Measurements from ENCODE around the gene RETREG2. TPM values are rescaled to one million over a fixed set of nuclear protein-coding genes. Genes with fewer than 3 reads are reported as not detected.
"Not testable (repeated sequence)": the region's sequence is repeated elsewhere in the genome, so short reads cannot be mapped to it uniquely, and the experiment has no call there.

Gene RETREG2
- polyA plus RNA-seq, 1 donor from 2014 or later = 156 TPM

GRCh38 chr2:219198974-219199373, 20.9 kb downstream of the RETREG2 start:
- H2AFZ ChIP-seq (ENCODE audit: low read depth, low read length) = no peak overlapping the region
- H3K9ac ChIP-seq (ENCODE audit: low read length) = no peak overlapping the region
- H4K20me1 ChIP-seq (ENCODE audit: insufficient read depth) = no peaks in the 10 kb centered on the region
- TF ChIP-seq, protein P1, sequence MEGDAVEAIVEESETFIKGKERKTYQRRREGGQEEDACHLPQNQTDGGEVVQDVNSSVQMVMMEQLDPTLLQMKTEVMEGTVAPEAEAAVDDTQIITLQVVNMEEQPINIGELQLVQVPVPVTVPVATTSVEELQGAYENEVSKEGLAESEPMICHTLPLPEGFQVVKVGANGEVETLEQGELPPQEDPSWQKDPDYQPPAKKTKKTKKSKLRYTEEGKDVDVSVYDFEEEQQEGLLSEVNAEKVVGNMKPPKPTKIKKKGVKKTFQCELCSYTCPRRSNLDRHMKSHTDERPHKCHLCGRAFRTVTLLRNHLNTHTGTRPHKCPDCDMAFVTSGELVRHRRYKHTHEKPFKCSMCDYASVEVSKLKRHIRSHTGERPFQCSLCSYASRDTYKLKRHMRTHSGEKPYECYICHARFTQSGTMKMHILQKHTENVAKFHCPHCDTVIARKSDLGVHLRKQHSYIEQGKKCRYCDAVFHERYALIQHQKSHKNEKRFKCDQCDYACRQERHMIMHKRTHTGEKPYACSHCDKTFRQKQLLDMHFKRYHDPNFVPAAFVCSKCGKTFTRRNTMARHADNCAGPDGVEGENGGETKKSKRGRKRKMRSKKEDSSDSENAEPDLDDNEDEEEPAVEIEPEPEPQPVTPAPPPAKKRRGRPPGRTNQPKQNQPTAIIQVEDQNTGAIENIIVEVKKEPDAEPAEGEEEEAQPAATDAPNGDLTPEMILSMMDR (IDR thresholded peaks at IDR 0.05; ENCODE audit: poor library complexity, severe bottlenecking) = no peak
- TF ChIP-seq RAD21 (conservative IDR thresholded peaks at IDR 0.05) = no peak
- no peak for TF ChIP-seq SMC3 (conservative IDR thresholded peaks at IDR 0.05; ENCODE audit: poor library complexity)
- no peak for TF ChIP-seq EZH2 (IDR thresholded peaks at IDR 0.05; ENCODE audit: borderline replicate concordance, insufficient read depth, low read length, poor library complexity, severe bottlenecking)
- no peak for TF ChIP-seq POLR2AphosphoS5 (IDR thresholded peaks at IDR 0.05)
- TF ChIP-seq TAF1 (IDR thresholded peaks at IDR 0.05; ENCODE audit: low read depth) = no peak
- TF ChIP-seq MXI1 (conservative IDR thresholded peaks at IDR 0.05; ENCODE audit: poor library complexity, severe bottlenecking) = no peak
- no peak for TF ChIP-seq REST (IDR thresholded peaks at IDR 0.05; ENCODE audit: borderline replicate concordance)
- no peak for TF ChIP-seq EP300 (conservative IDR thresholded peaks at IDR 0.05; ENCODE audit: poor library complexity, severe bottlenecking)
- no peaks in the 10 kb centered on the region for H3F3A ChIP-seq (ENCODE audit: insufficient read depth, low read length, poor library complexity, severe bottlenecking)
- H3K9me3 ChIP-seq (ENCODE audit: low read length) = no peaks in the 10 kb centered on the region
- H3K9me2 ChIP-seq (ENCODE audit: insufficient read depth, low read length) = no peaks in the 10 kb centered on the region
- no peaks in the 10 kb centered on the region for H3K36me3 ChIP-seq (ENCODE audit: insufficient read depth, low read length)
- H3K27me3 ChIP-seq (ENCODE audit: insufficient read depth, low read depth, low read length) = no peaks in the 10 kb centered on the region
- H3K4me3 ChIP-seq (ENCODE audit: low read length) = no peak overlapping the region
- H3K27ac ChIP-seq (ENCODE audit: low read length) = no peak overlapping the region
- H3K4me2 ChIP-seq (ENCODE audit: low read length) = no peak overlapping the region
- H3K79me2 ChIP-seq (replicated peaks; ENCODE audit: insufficient read depth, low read length) = no peaks in the 10 kb centered on the region

DNA sequence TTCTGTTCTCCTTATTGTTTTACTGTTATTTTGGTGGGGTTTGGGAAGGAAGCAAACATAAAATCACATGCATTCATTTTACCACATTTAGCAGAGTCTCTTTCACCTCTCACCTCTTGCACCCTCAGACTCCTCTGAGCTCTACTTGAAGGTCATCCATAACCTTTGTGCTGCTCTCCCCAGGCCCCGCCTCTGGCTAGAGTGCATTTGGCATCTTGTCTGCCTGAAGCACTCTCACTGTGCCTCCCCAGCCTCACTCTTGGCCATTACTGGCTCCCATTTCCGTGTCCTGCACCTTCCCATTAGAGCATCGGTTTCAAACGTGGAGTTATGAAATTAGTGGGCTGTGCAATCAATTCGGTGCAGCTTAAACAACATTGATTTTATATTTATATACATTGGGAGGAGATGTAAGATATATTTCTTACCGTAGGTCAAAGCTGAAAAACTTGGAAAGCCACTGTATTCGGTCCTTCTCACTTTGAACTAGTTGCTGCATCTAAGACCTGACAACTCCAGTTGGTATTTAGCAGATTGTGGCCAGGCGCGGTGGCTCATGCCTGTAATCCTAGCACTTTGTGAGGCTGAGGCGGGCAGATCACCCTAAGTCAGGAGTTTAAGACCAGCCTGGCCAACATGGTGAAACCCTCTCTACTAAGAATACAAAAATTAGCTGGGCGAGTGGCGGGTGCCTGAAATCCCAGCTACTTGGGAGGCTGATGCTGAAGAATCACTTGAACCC, 21.6 kb downstream of the RETREG2 start:
- Histone ChIP-seq H3K4me3 (ENCODE audit: low read length) (no peak overlapping the region), H3K79me2 (replicated peaks; ENCODE audit: insufficient read depth, low read length) (no peaks in the 10 kb centered on the region), H3K9ac (ENCODE audit: low read length) (no peak overlapping the region), H3K27ac (ENCODE audit: low read length) (no peak overlapping the region), H4K20me1 (ENCODE audit: insufficient read depth) (no peaks in the 10 kb centered on the region), H3K4me2 (ENCODE audit: low read length) (no peak overlapping the region), H2AFZ (ENCODE audit: low read depth, low read length) (no peak overlapping the region), H3K27me3 (ENCODE audit: insufficient read depth, low read depth, low read length) (no peaks in the 10 kb centered on the region), H3K36me3 (ENCODE audit: insufficient read depth, low read length) (no peaks in the 10 kb centered on the region), H3F3A (ENCODE audit: insufficient read depth, low read length, poor library complexity, severe bottlenecking) (no peaks in the 10 kb centered on the region), H3K9me3 (ENCODE audit: low read length) (no peaks in the 10 kb centered on the region), H3K9me2 (ENCODE audit: insufficient read depth, low read length) (no peaks in the 10 kb centered on the region)
- no peak for TF ChIP-seq REST (IDR thresholded peaks at IDR 0.05; ENCODE audit: borderline replicate concordance)
- no peak for TF ChIP-seq POLR2AphosphoS5 (IDR thresholded peaks at IDR 0.05)
- no peak for TF ChIP-seq RAD21 (conservative IDR thresholded peaks at IDR 0.05)
- no peak for TF ChIP-seq MXI1 (conservative IDR thresholded peaks at IDR 0.05; ENCODE audit: poor library complexity, severe bottlenecking)
- TF ChIP-seq TAF1 (IDR thresholded peaks at IDR 0.05; ENCODE audit: low read depth) = no peak
- TF ChIP-seq SMC3 (conservative IDR thresholded peaks at IDR 0.05; ENCODE audit: poor library complexity) = no peak
- TF ChIP-seq EZH2 (IDR thresholded peaks at IDR 0.05; ENCODE audit: borderline replicate concordance, insufficient read depth, low read length, poor library complexity, severe bottlenecking) = no peak

DNA sequence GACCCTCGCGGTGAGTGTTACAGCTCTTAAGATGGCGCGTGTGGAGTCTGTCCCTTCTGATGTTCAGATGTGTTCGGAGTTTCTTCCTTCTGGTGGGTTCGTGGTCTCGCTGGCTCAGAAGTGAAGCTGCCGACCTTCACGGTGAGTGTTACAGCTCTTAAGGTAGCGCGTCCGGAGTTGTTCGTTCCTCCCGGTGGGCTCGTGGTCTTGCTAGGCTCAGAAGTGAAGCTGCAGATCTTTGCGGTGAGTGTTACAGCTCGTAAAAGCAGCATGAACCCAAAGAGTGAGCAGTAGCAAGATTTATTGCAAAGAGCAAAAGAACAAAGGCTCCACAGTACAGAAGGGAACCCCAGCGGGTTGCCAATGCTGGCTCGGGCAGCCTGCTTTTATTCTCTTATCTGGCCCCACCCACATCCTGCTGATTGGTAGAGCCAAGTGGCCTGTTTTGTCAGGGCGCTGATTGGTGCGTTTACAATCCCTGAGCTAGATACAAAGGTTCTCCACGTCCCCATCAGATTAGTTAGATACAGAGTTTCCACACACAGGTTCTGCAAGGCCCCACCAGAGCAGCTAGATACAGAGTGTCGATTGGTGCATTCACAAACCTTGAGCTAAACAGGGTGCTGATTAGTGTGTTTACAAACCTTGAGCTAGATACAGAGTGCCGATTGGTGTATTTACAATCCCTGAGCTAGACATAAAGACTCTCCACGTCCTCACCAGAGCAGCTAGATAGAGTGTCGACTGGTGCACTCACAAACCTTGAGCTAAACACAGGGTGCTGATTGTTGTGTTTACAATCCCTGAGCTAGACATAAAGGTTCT, 22.6 kb downstream of the RETREG2 start:
- H3K9ac ChIP-seq (ENCODE audit: low read length); H4K20me1 ChIP-seq (ENCODE audit: insufficient read depth); H3K9me2 ChIP-seq (ENCODE audit: insufficient read depth, low read length); H3K27me3 ChIP-seq (ENCODE audit: insufficient read depth, low read depth, low read length); H3F3A ChIP-seq (ENCODE audit: insufficient read depth, low read length, poor library complexity, severe bottlenecking); H2AFZ ChIP-seq (ENCODE audit: low read depth, low read length); H3K4me3 ChIP-seq (ENCODE audit: low read length); H3K9me3 ChIP-seq (ENCODE audit: low read length); H3K27ac ChIP-seq (ENCODE audit: low read length); H3K36me3 ChIP-seq (ENCODE audit: insufficient read depth, low read length); H3K4me2 ChIP-seq (ENCODE audit: low read length); H3K79me2 ChIP-seq (replicated peaks; ENCODE audit: insufficient read depth, low read length): not testable (repeated sequence)
